COLO668 (cell line): Measurements from ENCODE around the gene NDUFB7.
"Not testable (repeated sequence)": the region's sequence is repeated elsewhere in the genome, so short reads cannot be mapped to it uniquely, and the experiment has no call there.

Experiments used
- DNase-seq: peaks from one replicate; lab custom pipeline; 2025; ENCODE audit not compliant: unreplicated experiment; lab: John Stamatoyannopoulos, UW

NDUFB7 gene

DNA sequence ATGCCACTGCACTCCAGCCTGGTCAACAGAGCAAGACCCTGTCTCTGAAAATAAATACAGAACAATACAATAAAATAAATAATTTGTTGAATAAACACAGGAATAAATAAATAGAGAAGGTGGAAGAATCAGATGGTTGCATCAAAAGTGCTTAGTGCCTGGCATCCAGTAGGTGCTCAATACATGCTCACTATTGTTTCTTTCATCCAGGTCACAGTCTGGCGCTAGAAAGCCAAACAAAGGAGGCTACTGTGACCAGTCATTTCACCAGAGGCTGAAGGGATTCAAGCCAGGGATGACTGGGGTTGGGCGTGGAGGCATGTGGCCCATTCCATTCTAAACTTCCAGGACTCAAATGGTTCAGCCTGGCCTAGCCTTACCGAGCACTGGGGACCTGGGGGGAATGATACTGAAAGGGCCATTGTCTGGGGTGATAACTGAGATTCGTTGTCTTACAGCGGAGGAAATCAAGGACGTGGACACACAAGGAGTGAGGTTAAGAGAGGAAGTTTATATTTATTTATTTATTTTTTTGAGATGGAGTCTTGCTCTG is 3.6 kb upstream of the NDUFB7 start:
- no peak for DNase-seq

- DNase-seq, result no peak
Measured at GRCh38 chr19:14570864-14571527, 870 bp downstream of the NDUFB7 start.

DNA sequence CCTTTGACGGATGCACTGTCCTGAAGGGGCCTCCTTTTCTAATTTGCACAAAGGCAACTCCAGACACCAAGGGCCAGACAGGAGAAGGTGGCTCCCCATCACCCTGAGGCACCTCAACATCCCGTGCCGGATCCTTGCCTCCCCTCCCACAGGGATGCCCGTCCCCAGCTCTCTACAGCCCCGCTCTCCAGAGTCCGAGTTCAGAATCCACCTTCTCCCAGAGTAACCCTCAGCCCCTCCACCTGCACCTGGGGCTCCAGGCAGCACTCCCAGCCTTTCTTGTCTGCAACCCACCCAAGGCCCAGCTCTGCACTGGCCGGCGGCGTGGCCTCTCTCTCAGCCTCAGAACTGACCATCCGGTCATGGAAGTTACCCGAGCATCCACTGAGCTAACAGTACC is 4.8 kb downstream of the NDUFB7 start:
- DNase-seq, result no peak

DNA sequence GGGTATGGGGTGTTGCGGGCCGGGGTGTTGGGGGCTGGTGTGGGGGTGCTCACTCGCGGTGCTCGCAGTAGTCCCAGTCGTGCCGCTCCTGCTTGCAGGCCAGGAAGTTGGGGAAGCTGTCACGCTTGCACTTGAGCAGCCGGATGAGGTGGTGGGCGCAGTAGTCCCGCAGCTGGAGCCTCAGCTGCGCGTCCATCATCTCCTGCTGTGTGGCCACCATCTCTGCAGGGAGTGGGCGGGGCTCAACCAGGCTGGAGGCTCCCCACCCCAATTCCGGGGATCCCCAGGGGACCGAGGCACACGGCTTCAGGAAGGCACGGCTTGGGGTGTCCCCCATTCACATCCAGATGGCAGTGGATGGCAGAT is 5.2 kb downstream of the NDUFB7 start:
- DNase-seq, result no peak

GRCh38 chr19:14565765-14566711 is 5.8 kb downstream of the NDUFB7 start:
- DNase-seq, result no peak

DNA sequence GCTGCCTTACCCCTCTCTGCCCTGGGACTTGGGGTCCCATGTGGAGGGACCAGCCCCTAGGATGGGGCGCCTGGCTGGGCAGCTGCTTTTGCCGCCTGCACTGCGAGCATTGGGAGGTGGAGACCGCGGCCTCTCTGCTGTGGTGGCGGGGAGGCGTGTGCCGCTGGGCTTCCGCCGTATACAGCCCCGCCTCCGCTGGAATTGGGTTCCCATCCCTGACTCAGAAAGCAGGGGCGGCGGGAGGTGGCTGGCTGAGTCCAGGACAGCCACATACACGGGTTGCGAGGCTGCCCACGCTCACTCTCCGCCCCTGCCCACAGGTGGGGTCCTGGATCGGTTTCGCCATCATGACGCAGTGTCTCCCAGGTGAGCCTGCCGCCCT is 6.6 kb downstream of the NDUFB7 start:
- DNase-seq, result no peak

DNA sequence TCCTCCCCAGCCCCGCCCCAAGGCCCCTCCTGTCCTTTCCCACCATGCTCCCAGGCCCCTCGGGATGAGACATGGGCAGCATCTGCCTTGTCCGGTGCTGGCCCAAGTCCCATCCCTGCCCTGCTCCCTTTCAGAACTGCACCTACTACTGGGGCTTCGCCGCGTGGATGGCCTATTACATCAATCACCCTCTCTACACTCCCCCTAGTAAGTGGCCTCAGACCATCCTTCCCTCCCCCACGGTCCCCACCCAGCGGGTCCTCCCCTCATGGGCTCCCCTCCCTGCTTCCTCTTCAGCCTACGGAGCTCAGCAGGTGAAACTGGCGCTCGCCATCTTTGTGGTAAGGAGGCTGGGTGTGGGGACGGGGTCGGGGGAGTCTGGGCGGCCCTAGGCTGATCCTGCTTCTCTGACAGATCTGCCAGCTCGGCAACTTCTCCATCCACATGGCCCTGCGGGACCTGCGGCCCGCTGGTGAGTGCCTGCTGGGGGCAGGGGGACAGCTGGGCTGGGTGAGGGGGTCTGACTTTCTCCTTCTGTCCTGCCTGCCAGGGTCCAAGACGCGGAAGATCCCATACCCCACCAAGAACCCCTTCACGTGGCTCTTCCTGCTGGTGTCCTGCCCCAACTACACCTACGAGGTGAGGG is 7.1 kb downstream of the NDUFB7 start:
- not testable (repeated sequence) for DNase-seq

DNA sequence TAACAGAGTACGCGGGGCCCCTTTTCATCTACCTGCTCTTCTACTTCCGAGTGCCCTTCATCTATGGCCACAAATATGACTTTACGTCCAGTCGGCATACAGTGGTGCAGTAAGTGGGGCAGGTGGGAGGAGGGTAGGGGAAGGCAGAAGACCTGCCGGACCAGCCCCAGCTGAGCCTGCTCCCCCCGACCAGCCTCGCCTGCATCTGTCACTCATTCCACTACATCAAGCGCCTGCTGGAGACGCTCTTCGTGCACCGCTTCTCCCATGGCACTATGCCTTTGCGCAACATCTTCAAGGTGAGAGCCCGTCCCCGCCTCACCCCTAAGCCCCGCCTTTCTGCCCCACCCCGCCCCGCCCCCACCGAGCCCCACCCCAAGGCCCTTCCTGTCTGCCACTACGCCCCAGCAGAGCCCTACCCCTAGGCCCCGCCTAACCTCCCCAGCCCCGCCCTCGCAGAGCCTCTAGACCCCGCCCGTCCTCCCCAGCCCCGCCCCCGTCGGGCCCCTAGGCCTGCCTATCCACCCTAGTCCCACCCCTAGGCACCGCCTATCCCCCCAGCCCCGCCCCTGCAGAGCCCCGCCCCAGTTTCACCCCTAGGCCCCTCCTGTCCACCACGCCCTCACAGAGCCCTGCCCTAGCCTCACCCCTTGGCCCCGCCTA is 7.7 kb downstream of the NDUFB7 start:
- DNase-seq, result peak; percentile 33

- DNase-seq, result no peak
Measured at GRCh38 chr19:14563590-14563926, 8.3 kb downstream of the NDUFB7 start.

GRCh38 chr19:14562660-14563589 is 8.9 kb downstream of the NDUFB7 start:
- no peak for DNase-seq

DNA sequence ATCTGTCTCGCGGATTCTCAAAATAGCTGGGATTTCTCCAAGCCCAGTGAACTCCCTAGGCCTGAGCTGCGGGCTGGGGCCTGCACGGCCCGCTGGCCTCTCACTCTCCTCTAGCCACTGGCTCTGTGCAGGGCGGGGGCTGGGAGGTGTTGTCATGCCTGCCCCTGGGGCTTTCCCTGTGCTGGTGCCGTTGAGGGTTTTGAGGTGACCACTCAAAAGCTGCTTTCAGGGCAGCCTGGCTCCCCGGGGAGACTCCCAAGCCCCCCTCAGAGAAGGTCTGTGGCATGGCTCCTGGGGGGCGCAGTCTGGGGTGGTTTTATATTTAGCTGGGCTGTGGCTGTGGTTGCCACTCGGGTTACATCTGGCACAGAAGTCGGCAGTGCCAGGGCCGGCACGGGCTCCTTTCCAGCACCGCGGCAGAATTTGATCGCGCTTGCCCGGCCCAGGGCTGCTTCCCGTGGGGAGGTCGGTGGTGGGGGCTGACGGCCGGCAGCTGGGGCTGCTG is 10.0 kb downstream of the NDUFB7 start:
- DNase-seq, result no peak

DNA sequence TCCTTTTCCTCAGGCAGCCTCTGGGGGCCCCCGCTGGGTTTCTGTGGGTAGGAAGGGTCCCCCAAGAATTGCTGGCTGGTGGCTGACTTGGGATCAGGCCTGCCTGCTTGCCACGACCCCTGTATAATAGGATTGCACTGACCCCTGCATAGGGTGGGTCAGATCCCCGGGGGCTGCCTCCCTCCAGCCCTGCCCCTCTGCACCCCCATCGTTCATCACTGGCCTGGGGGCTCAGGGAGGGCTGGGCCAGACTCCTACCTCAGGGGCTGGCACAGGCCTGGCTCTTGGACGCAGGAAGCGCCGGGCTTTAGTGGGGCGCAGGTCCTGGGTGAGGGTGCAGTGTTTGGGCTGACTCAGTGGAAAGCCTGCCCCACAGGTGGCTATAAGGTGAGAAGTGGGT is 10.6 kb downstream of the NDUFB7 start:
- no peak for DNase-seq

GRCh38 chr19:14560776-14561108 is 11.1 kb downstream of the NDUFB7 start:
- DNase-seq, result no peak

DNA sequence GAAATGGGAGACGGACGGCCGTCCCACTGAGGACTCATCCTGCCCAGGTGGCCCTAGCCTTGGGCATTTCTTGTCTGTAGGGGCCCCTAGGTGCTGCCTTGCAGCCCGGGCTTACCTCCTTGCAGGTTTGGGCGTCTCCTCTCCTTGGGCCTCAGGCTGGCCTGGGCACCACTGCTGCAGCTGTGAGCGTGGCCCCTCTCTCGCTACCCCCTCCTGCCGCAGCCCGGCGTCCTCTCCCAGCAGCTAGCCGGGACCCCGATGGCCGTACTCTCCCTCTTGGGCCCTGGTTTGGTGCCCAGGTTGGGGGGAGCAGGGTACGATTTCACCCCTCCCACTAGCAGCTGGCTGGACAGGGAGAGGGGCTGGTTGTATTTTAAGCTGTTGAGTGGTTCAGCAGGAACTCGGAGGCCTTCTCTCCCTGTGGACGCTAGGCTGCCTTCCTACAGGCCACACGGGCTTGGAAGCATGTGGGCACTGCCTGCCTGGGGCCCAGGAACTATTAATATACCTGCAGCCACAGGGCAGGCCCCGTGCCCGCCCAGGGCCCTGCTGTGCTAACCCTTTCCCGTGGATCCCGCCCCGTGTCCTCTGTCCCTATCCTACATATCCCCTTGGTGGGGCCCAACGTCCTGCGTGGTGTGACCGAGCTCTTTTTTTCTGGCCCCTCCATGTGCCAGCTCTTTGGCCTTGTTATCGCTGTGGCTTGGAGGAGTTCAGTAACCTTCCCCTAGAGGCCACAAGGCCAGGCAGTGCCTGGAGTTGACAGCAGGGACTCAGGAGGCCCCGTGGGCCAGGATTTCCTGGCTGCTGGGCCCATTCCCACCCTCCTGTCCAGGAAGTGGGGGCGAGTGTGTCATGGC is 11.7 kb downstream of the NDUFB7 start:
- DNase-seq, result no peak

DNA sequence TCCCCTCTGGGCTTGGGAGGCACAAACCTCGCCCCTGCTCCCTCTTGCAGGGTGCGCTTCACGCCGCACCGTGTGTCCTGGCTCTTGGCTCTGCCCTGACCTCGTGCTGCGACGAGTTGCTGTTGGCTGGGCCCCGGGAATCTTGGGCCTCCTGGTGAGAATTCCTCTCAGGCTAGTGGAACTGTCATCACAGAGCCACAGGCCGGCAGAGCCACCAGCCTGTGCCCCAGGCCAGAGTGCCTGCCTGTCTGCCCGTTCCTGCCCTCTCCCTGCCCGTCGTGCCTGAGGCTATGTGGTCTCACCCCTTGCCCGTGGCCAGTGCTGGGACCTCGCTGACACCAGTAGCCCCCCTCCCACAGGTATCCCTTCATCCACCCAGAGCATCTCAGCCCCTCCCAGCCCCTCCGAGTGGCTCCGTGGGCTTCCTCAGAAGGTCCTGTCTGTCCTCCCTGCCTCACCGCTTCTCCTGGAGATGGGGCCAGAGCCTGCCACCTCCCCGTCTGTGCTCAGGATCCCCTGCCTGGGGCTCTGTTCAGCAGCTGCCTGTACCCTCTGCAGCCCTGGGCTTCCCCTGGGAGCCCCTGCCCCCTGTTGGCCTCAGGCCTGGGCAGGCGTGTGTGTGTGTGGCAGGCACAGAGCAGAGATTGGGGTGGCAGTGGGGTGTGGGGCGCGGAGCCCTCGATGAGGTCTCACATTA is 13.3 kb downstream of the NDUFB7 start:
- DNase-seq, result no peak

DNA sequence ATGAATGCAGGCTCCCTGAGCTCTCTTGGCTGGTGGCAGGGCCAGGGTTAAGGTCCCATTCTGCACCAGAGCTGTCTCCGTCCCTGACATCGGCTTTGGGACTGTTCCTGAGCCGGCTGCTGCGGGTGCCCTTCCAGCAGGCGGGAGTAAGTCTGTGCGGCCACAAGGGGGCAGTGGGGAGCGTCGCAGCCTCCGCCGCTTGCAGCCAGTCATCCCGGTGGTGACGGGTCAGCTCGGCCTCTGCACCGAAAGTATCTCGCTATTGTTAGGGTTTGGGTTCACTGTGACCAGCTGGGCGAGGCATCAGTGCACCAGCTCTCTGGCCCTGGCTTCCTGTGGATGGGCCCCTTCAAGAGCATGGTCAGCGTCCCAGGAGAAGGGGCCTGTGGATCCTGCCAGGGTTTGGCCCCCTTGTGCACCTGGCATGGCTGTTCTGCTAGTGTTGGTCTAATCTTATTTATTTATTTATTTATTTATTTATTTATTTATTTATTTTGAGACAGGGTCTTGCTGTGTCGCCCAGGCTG is 15.1 kb downstream of the NDUFB7 start:
- DNase-seq, result peak; percentile 67

DNA sequence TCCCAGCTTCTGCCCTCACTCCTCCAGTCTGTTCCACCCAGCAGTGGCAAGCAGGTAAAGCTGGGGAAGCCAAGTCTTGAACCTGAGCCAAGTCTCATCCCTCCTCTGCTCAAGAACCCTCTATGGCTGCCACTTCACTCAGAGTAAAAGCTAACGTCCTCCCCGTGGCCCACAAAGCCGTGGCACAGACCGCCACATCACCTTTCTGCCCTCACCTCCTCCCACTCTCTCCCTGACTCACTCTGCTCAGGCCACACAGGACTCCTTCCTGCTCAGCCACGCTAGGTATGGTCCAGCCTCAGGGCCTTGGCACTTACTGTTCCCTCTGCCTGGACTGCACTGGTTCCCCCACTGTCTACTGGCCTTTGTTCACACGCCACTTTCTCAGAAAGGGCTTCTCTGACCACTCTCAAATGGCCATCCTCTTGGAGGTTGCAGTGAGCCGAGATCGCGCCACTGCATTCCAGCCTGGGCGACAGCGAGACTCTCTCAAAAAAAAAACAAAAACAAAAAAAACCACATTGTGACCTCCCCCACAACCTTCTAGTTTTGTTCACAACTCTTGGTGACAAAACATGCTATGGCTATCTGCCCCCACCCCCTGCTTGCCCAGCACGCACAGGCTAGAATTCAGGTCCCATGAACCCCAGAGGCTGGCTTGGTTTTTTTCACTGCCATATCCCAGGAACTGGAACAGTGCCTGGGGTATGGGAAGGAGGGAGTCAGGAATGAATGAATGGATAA is 15.8 kb downstream of the NDUFB7 start:
- no peak for DNase-seq

DNA sequence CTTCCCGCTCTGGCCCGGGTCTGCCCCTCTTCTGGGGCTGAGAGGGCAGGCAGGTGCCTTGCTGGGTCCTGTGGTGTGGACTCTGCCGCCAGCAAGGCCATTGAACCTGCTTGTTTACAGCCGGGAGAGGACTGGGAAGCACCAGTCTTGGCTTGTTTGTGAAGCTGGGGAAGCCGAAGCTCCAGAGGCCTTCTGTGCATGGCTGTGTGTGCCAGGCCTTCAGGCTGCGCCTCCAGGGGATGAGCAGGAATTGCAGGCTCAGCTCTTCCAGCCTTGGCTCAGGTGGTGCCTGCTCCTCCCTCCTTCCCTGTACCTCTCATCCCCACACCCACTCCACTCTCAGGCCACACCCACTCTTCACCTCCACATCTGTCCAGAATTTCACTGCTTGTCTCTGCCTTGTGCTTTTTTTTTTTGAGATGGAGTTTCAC is 17.5 kb downstream of the NDUFB7 start:
- peak; percentile 43 for DNase-seq
